ENCODE results near the gene PMEL. TPM values are rescaled to one million over a fixed set of nuclear protein-coding genes. Genes with fewer than 3 reads are reported as not detected.

PMEL gene
- 1.2 TPM for total RNA-seq (2021; ENCODE audit: unreplicated experiment)
- polyA plus RNA-seq (2012; ENCODE audit: insufficient read length): 1.5 TPM
- Bru-seq, nascent RNA: percentile 25 among the genes with signal in this experiment
- BruChase-seq, experiment 1, labeled RNA remaining after a 2-hour chase: percentile 19 among the genes with signal in this experiment
- percentile 28 among the genes with signal in this experiment for BruChase-seq, experiment 2, labeled RNA remaining after a 6-hour chase
- long read RNA-seq: 0 reads

- H3K27me3 ChIP-seq (ENCODE audit: control insufficient read depth, insufficient read depth, low read length): no peaks in the 10 kb centered on the region
- ChIA-PET POLR2A (no interaction called here), CTCF (interaction anchor here (0.5 kb wide), 1 partner anchor 63 kb away, joined by 11 read pairs; no protein-coding TSS in a partner anchor)
- no peaks in the 10 kb centered on the region for H3K9me3 ChIP-seq (ENCODE audit: control insufficient read depth, insufficient read depth, low read depth, low read length)
- TF ChIP-seq CTCF (IDR thresholded peaks at IDR 0.05) (no peak), TCF7L2 (IDR thresholded peaks at IDR 0.05; ENCODE audit: low read depth, low read length) (no peak), SIN3A (IDR thresholded peaks at IDR 0.05; ENCODE audit: borderline replicate concordance, insufficient read depth, low read depth, low read length) (no peak), POLR2AphosphoS5 (IDR thresholded peaks at IDR 0.05; ENCODE audit: low read depth, low read length) (no peak)
- TF ChIP-seq, protein P1, sequence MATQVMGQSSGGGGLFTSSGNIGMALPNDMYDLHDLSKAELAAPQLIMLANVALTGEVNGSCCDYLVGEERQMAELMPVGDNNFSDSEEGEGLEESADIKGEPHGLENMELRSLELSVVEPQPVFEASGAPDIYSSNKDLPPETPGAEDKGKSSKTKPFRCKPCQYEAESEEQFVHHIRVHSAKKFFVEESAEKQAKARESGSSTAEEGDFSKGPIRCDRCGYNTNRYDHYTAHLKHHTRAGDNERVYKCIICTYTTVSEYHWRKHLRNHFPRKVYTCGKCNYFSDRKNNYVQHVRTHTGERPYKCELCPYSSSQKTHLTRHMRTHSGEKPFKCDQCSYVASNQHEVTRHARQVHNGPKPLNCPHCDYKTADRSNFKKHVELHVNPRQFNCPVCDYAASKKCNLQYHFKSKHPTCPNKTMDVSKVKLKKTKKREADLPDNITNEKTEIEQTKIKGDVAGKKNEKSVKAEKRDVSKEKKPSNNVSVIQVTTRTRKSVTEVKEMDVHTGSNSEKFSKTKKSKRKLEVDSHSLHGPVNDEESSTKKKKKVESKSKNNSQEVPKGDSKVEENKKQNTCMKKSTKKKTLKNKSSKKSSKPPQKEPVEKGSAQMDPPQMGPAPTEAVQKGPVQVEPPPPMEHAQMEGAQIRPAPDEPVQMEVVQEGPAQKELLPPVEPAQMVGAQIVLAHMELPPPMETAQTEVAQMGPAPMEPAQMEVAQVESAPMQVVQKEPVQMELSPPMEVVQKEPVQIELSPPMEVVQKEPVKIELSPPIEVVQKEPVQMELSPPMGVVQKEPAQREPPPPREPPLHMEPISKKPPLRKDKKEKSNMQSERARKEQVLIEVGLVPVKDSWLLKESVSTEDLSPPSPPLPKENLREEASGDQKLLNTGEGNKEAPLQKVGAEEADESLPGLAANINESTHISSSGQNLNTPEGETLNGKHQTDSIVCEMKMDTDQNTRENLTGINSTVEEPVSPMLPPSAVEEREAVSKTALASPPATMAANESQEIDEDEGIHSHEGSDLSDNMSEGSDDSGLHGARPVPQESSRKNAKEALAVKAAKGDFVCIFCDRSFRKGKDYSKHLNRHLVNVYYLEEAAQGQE (IDR thresholded peaks at IDR 0.05; ENCODE audit: insufficient read depth in 1 of 2, low read depth in 2 of 2, low read length in 1 of 2): no peak
- peak within 1 kb of the TSS; percentile 93 for H3K27ac ChIP-seq (ENCODE audit: low read length)
- in situ Hi-C loops (cut with HindIII; ENCODE audit: low pct_unique_long_range_greater_than_20kb, low sequenced_read_pairs) (no loop called here), intact Hi-C loops (cut with micrococcal nuclease; ENCODE audit: unreplicated experiment) (no loop called here)
- no TSS peak for BruUV-seq (replicated peaks)
- H3K4me1 ChIP-seq (ENCODE audit: control insufficient read depth, insufficient read depth, low read length): peaks cover 13% of the 10 kb centered on the region
- DNase-seq (ENCODE audit: low read depth, low spot score) (no peak), ATAC-seq (peak; percentile 9)
- H3K4me3 ChIP-seq (ENCODE audit: low read depth in 2 of 2, low read length in 2 of 2): peak within 1 kb of the TSS; percentile 92 to 98
- H3K36me3 ChIP-seq (ENCODE audit: control insufficient read depth, insufficient read depth, low read length): peaks cover 9% of the 10 kb centered on the region
Observed at GRCh38 chr12:55965941-55966407, at the start of gene PMEL. Gene PMEL, minus strand, starts transcription at chr12:55966042. Its CDS starts 31 bp downstream, at chr12:55966011.

- no peak for ATAC-seq
- Histone ChIP-seq H3K9me3 (ENCODE audit: control insufficient read depth, insufficient read depth, low read depth, low read length) (no peaks in the 10 kb centered on the region), H3K36me3 (ENCODE audit: control insufficient read depth, insufficient read depth, low read length) (no peaks in the 10 kb centered on the region), H3K4me3 (ENCODE audit: low read depth in 2 of 2, low read length in 2 of 2) (no peak overlapping the region), H3K27ac (ENCODE audit: low read length) (no peak overlapping the region), H3K4me1 (ENCODE audit: control insufficient read depth, insufficient read depth, low read length) (no peaks in the 10 kb centered on the region), H3K27me3 (ENCODE audit: control insufficient read depth, insufficient read depth, low read length) (no peaks in the 10 kb centered on the region)
- ChIA-PET CTCF (interaction anchor here (0.7 kb wide), 1 partner anchor 239 kb away, joined by 4 read pairs; no protein-coding TSS in a partner anchor), POLR2A (no interaction called here)
- BruUV-seq (replicated peaks): no TSS peak
- no peak for DNase-seq (ENCODE audit: low read depth, low spot score)
- TF ChIP-seq CTCF (IDR thresholded peaks at IDR 0.05): no peak
- TF ChIP-seq TCF7L2 (IDR thresholded peaks at IDR 0.05; ENCODE audit: low read depth, low read length): no peak
- TF ChIP-seq, protein P1 (IDR thresholded peaks at IDR 0.05; ENCODE audit: insufficient read depth in 1 of 2, low read depth in 2 of 2, low read length in 1 of 2): no peak
- no peak for TF ChIP-seq SIN3A (IDR thresholded peaks at IDR 0.05; ENCODE audit: borderline replicate concordance, insufficient read depth, low read depth, low read length)
- no peak for TF ChIP-seq POLR2AphosphoS5 (IDR thresholded peaks at IDR 0.05; ENCODE audit: low read depth, low read length)
- in situ Hi-C loops (cut with HindIII; ENCODE audit: low pct_unique_long_range_greater_than_20kb, low sequenced_read_pairs): no loop called here
- intact Hi-C loops (cut with micrococcal nuclease; ENCODE audit: unreplicated experiment): no loop called here
Observed at GRCh38 chr12:56014205-56014604, 48.4 kb upstream of the PMEL start.
